ENCODE data around the gene ZNF316. TPM values are rescaled to one million over a fixed set of nuclear protein-coding genes. Genes with fewer than 3 reads are reported as not detected.

The ZNF316 gene
- total RNA-seq, 1 experiment from 2014 or later: 15.1 TPM

DNA sequence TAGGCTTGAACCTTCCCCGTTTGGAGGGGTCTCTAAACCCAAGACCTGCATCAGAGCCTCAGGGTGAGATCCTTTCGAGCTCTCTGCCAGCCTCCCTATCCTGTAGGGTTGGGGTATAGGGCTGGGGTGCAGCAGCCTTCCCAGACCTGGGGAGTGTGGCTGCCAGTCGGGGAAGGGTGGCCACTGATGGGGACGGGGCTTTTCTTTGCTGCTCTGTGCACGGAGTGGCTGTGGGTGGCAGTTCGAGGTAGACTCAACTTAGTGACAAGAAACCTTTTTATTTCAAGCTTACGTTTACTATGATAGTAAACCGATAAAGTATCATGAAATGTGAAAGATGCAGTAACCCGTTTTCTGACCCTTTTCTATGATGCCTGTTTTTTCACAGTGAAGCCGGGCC, 13.0 kb downstream of the ZNF316 start:
- peaks cover 8% of the 10 kb centered on the region for H3K36me3 Mint-ChIP-seq
- no peaks in the 10 kb centered on the region for H3K4me1 Mint-ChIP-seq
- ATAC-seq: no peak
- H3K4me3 Mint-ChIP-seq: no peak overlapping the region
- no peak for DNase-seq (ENCODE audit: low spot score)
- no peak for TF ChIP-seq NFE2L1 (CRISPR knock-in tag; IDR thresholded peaks at IDR 0.05)
- no peak for TF ChIP-seq SMAD3 (CRISPR knock-in tag; IDR thresholded peaks at IDR 0.05; ENCODE audit: borderline replicate concordance)
- no peak for TF ChIP-seq ATF1 (CRISPR knock-in tag; IDR thresholded peaks at IDR 0.05)
- TF ChIP-seq GTF2I (CRISPR knock-in tag; conservative IDR thresholded peaks at IDR 0.05): no peak
- no peak for TF ChIP-seq ZNF423 (CRISPR knock-in tag; IDR thresholded peaks at IDR 0.05)
- TF ChIP-seq, protein P1, sequence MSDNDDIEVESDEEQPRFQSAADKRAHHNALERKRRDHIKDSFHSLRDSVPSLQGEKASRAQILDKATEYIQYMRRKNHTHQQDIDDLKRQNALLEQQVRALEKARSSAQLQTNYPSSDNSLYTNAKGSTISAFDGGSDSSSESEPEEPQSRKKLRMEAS (CRISPR knock-in tag; IDR thresholded peaks at IDR 0.05): no peak
- no peak for TF ChIP-seq EMX1 (CRISPR knock-in tag; IDR thresholded peaks at IDR 0.05)
- no peaks in the 10 kb centered on the region for H3K9me3 Mint-ChIP-seq
- H3K27me3 Mint-ChIP-seq (ENCODE audit: low read depth): no peaks in the 10 kb centered on the region
- no peak overlapping the region for H3K27ac Mint-ChIP-seq
- ChIA-PET POLR2A (no interaction called here), CTCF (interaction anchor here (1.3 kb wide), 1 partner anchor 60 kb away, joined by 3 read pairs; the partner anchor contains the start of gene INTS15)

DNA sequence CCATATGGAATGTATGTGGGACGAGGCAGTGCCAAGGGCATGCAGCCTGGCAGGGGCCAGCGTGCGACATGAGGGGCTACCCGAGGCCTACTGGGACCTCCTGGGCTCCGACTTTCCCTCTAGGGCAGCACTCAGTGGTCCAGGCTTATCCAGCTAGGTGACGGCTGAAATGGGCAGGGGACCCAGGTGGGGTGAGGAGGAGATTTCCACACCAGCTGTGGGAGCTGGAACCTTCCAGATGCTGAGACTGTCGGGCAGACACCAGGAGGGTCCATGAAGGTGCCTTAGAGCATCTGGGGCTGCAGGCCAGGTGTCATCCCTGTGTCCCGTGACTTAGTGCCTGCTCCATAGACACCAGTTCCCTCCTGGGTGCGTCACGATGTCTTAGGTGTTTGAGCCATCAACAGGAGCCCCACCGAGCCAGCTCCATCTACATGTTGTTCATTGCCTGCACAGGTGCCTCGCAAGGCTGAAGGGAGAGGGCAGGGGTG, 13.4 kb downstream of the ZNF316 start:
- CTCF ChIA-PET: interaction anchor here (1.3 kb wide), 1 partner anchor 60 kb away, joined by 3 read pairs; the partner anchor contains the start of gene INTS15
- TF ChIP-seq, protein P2, sequence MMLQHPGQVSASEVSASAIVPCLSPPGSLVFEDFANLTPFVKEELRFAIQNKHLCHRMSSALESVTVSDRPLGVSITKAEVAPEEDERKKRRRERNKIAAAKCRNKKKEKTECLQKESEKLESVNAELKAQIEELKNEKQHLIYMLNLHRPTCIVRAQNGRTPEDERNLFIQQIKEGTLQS (CRISPR knock-in tag; conservative IDR thresholded peaks at IDR 0.05): no peak
- TF ChIP-seq, protein P3, sequence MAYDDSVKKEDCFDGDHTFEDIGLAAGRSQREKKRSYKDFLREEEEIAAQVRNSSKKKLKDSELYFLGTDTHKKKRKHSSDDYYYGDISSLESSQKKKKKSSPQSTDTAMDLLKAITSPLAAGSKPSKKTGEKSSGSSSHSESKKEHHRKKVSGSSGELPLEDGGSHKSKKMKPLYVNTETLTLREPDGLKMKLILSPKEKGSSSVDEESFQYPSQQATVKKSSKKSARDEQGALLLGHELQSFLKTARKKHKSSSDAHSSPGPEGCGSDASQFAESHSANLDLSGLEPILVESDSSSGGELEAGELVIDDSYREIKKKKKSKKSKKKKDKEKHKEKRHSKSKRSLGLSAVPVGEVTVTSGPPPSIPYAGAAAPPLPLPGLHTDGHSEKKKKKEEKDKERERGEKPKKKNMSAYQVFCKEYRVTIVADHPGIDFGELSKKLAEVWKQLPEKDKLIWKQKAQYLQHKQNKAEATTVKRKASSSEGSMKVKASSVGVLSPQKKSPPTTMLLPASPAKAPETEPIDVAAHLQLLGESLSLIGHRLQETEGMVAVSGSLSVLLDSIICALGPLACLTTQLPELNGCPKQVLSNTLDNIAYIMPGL (CRISPR knock-in tag; IDR thresholded peaks at IDR 0.05): no peak
- TF ChIP-seq, protein P4, sequence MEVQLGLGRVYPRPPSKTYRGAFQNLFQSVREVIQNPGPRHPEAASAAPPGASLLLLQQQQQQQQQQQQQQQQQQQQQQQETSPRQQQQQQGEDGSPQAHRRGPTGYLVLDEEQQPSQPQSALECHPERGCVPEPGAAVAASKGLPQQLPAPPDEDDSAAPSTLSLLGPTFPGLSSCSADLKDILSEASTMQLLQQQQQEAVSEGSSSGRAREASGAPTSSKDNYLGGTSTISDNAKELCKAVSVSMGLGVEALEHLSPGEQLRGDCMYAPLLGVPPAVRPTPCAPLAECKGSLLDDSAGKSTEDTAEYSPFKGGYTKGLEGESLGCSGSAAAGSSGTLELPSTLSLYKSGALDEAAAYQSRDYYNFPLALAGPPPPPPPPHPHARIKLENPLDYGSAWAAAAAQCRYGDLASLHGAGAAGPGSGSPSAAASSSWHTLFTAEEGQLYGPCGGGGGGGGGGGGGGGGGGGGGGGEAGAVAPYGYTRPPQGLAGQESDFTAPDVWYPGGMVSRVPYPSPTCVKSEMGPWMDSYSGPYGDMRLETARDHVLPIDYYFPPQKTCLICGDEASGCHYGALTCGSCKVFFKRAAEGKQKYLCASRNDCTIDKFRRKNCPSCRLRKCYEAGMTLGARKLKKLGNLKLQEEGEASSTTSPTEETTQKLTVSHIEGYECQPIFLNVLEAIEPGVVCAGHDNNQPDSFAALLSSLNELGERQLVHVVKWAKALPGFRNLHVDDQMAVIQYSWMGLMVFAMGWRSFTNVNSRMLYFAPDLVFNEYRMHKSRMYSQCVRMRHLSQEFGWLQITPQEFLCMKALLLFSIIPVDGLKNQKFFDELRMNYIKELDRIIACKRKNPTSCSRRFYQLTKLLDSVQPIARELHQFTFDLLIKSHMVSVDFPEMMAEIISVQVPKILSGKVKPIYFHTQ (CRISPR knock-in tag; IDR thresholded peaks at IDR 0.05): no peak
- TF ChIP-seq, protein P5, sequence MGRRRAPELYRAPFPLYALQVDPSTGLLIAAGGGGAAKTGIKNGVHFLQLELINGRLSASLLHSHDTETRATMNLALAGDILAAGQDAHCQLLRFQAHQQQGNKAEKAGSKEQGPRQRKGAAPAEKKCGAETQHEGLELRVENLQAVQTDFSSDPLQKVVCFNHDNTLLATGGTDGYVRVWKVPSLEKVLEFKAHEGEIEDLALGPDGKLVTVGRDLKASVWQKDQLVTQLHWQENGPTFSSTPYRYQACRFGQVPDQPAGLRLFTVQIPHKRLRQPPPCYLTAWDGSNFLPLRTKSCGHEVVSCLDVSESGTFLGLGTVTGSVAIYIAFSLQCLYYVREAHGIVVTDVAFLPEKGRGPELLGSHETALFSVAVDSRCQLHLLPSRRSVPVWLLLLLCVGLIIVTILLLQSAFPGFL (CRISPR knock-in tag; IDR thresholded peaks at IDR 0.05; ENCODE audit: borderline replicate concordance): no peak
- TF ChIP-seq GTF2I (CRISPR knock-in tag; conservative IDR thresholded peaks at IDR 0.05): no peak
- TF ChIP-seq, protein P6, sequence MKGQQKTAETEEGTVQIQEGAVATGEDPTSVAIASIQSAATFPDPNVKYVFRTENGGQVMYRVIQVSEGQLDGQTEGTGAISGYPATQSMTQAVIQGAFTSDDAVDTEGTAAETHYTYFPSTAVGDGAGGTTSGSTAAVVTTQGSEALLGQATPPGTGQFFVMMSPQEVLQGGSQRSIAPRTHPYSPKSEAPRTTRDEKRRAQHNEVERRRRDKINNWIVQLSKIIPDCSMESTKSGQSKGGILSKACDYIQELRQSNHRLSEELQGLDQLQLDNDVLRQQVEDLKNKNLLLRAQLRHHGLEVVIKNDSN (CRISPR knock-in tag; IDR thresholded peaks at IDR 0.05): no peak
- no peak for TF ChIP-seq NFYB (CRISPR knock-in tag; conservative IDR thresholded peaks at IDR 0.05; ENCODE audit: low read depth)
- TF ChIP-seq CREM (CRISPR knock-in tag; IDR thresholded peaks at IDR 0.05): no peak
- TF ChIP-seq EMX1 (CRISPR knock-in tag; IDR thresholded peaks at IDR 0.05): no peak
- no peak for TF ChIP-seq SMAD3 (CRISPR knock-in tag; IDR thresholded peaks at IDR 0.05; ENCODE audit: borderline replicate concordance)
- no peak for TF ChIP-seq RELA (CRISPR knock-in tag; IDR thresholded peaks at IDR 0.05; ENCODE audit: borderline replicate concordance)
- TF ChIP-seq, protein P7, sequence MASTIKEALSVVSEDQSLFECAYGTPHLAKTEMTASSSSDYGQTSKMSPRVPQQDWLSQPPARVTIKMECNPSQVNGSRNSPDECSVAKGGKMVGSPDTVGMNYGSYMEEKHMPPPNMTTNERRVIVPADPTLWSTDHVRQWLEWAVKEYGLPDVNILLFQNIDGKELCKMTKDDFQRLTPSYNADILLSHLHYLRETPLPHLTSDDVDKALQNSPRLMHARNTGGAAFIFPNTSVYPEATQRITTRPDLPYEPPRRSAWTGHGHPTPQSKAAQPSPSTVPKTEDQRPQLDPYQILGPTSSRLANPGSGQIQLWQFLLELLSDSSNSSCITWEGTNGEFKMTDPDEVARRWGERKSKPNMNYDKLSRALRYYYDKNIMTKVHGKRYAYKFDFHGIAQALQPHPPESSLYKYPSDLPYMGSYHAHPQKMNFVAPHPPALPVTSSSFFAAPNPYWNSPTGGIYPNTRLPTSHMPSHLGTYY (CRISPR knock-in tag; IDR thresholded peaks at IDR 0.05): no peak
- TF ChIP-seq, protein P8, sequence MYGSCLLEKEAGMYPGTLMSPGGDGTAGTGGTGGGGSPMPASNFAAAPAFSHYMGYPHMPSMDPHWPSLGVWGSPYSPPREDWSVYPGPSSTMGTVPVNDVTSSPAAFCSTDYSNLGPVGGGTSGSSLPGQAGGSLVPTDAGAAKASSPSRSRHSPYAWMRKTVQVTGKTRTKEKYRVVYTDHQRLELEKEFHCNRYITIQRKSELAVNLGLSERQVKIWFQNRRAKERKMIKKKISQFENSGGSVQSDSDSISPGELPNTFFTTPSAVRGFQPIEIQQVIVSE (CRISPR knock-in tag; IDR thresholded peaks at IDR 0.05; ENCODE audit: borderline replicate concordance): no peak
- TF ChIP-seq ZNF232 (CRISPR knock-in tag; IDR thresholded peaks at IDR 0.05): no peak
- TF ChIP-seq, protein P9, sequence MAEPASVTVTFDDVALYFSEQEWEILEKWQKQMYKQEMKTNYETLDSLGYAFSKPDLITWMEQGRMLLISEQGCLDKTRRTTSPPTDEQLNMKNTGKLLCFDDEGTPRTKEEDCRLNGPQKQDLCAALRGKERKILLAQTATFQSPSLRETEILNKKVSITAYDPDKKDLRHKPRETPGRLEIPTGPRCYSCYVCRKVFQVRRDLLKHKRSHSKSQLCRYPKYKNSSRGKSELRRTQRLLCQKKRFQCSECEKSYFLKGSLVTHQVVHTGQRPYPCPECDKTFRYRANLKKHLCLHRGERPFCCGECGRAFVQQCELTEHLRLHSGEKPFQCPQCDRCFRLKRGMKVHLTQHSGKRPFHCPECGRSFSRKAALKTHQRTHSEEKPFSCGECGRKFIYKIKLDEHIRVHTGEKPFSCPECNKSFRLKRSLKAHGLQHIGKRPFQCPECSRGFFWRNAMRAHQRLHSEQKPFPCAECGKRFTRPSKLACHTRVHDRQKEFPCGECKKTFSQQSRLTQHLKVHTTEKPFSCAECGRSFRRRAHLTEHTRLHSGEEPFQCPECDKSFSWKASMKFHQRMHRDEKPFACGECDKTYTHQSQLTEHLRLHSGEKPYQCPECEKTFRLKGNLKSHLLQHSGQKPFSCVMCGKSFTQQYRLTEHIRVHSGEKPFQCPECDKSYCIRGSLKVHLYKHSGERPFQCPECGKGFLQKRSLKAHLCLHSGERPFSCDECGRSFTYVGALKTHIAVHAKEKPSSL (CRISPR knock-in tag; conservative IDR thresholded peaks at IDR 0.05): no peak

More for the DNA sequence above, 13.4 kb downstream of the ZNF316 start:
- Mint-ChIP-seq H3K27ac (no peak overlapping the region), H3K9me3 (no peaks in the 10 kb centered on the region), H3K4me1 (no peaks in the 10 kb centered on the region), H3K4me3 (no peak overlapping the region), H3K36me3 (peaks cover 8% of the 10 kb centered on the region), H3K27me3 (ENCODE audit: low read depth) (no peaks in the 10 kb centered on the region)
- DNase-seq (ENCODE audit: low spot score) (no peak), ATAC-seq (no peak)
- POLR2A ChIA-PET: no interaction called here

Measured in WTC11 (cell line).